Fibroblast of the aortic adventitia (primary cell): Measurements from ENCODE around the gene NPC1L1. TPM values are rescaled to one million over a fixed set of nuclear protein-coding genes. Genes with fewer than 3 reads are reported as not detected.

Experiments used
- DNase-seq: peaks from one replicate; pipeline ENCODE4 v3.0.0-alpha.2; 2010; ENCODE audit warnings: low read depth
- H3K4me3 ChIP-seq: 2 replicates; pipeline ENCODE4 v1.5.1; 2011; ENCODE audit warnings: low read depth, mild to moderate bottlenecking, control low read depth, low read length, moderate library complexity
- total RNA-seq: library from RNA; depleted of rRNA; stranded (reverse); fragments of >200 nt; gene quantifications from 2 replicates; pipeline ENCODE4 v1.2.3, GENCODE V29; 2012; ENCODE audit warnings: low replicate concordance
- TF ChIP-seq, protein P1 (sequence below): IDR thresholded peaks from 2 replicates; pipeline ENCODE4 v1.5.1; 2011; ENCODE audit warnings: mild to moderate bottlenecking, low read length, control low read depth, inconsistent platforms; ENCODE audit not compliant: insufficient read depth

The NPC1L1 gene
- total RNA-seq, 1 donor: under 0.01 TPM

DNA sequence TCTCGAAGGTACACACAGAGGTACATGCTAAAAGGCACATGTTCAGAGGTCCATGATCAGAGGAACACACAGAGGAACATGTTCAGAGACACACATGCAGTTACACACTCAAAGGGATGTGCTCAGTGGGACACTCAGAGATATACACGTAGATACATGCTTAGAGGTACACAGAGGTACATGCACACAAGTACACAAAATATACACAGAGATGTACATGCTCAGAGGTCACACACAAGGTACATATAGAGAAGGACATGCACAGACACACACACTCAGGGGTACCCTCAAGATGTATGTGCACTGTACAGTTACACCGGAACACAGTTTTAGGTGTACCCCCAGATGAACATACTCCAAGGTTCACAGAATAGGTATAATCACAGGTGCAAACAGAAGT lies 18.8 kb downstream of the NPC1L1 start:
- DNase-seq: no peak
- TF ChIP-seq, protein P1, sequence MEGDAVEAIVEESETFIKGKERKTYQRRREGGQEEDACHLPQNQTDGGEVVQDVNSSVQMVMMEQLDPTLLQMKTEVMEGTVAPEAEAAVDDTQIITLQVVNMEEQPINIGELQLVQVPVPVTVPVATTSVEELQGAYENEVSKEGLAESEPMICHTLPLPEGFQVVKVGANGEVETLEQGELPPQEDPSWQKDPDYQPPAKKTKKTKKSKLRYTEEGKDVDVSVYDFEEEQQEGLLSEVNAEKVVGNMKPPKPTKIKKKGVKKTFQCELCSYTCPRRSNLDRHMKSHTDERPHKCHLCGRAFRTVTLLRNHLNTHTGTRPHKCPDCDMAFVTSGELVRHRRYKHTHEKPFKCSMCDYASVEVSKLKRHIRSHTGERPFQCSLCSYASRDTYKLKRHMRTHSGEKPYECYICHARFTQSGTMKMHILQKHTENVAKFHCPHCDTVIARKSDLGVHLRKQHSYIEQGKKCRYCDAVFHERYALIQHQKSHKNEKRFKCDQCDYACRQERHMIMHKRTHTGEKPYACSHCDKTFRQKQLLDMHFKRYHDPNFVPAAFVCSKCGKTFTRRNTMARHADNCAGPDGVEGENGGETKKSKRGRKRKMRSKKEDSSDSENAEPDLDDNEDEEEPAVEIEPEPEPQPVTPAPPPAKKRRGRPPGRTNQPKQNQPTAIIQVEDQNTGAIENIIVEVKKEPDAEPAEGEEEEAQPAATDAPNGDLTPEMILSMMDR: no peak
- H3K4me3 ChIP-seq: no peak overlapping the region

DNA sequence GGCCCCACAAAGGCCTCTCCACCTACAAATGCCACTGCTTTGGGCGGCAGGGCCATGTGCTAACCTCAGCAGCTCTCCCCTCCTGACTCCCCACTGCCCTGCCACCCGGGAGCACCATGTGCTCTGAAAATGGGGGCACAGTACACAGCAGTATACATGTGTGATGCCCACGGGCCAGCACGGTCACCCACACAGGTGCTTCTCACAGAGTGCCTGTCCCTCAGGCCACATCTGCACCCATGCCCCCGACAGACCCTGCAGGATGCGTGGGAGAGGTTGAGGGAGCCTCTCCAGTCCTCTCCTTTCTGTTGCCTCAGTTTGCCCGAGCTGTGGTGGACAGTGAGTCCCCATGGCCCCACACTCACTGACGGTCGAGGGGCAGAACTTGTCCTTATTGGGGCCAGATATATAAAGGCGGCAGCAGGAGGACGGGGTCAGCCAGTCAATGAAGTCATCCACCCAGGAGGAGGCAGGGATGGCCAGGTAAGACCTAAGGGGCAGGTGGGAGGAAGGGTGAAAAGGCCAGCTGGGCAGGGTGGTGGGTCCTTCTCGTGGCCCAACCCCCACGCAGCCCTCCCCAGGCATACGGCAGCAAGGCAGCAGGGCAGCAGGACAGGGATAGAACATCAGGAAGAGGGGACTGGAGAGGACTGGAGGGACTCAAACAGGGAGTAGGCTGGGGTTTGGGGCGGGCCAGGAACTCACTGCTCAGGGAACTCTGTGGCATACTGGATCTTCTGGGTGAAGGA lies 19.6 kb downstream of the NPC1L1 start:
- TF ChIP-seq, protein P1: no peak
- no peak for DNase-seq
- no peak overlapping the region for H3K4me3 ChIP-seq

DNA sequence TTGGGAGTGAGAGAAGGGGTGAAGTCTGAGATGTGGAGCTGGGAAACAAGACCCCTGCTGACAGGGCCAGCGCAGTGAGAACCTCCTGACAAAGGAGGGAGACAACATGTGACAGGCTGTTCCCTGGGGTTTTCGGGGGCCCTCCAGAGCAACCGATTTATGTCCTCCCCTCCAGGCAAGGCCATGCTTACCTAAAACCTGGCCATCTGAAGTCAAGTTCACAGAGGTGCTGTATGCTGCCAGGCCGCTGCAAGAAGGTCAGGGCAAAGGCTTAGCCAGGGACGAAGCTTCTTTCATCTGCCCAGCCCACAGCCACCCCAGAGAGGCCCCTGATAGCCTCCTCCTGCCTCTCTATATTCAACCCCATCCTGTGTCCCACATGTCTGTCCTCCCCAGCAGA lies 20.6 kb downstream of the NPC1L1 start:
- no peak for DNase-seq
- TF ChIP-seq, protein P1: no peak
- no peak overlapping the region for H3K4me3 ChIP-seq

DNA sequence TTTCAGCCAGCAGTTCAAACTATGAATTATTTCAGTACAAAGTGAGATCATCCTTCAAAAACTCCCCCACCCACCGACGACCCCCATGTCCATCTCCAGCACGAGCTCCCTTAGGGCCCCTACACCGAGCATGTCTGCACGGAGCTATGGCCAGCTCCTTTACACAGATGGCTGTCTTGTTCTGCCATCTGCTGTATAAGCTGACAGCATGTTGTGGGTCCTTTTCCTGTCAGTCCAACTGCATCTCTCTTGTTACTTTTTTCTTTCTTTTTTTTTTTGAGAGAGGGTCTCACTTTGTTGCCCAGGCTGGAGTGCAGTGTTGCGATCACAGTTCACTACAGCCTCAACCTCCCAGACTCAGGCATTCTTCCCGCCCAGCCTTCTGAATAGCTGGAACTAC lies 21.6 kb downstream of the NPC1L1 start:
- H3K4me3 ChIP-seq: no peak overlapping the region
- DNase-seq: no peak
- TF ChIP-seq, protein P1: no peak

DNA sequence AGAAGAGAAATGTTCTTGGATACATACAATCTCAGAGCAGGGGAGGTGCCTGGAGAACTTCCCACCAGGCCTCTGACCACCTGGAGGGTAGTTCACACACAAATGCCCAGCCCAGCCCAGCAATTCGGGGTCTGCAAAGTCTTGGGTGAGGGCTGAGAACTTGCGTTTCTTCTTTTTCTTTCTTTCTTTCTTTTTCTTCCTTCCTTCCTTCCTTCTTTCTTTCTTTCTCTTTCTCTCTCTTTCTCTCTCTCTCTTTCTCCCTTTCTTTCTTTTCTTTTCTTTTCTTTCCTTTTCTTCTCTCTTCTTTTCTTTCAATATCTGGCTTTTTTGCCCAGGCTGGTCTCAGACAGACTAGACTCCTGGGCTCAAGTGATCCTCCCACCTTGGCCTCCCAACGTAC lies 22.4 kb downstream of the NPC1L1 start:
- no peak overlapping the region for H3K4me3 ChIP-seq
- no peak for DNase-seq
- TF ChIP-seq, protein P1: no peak

DNA sequence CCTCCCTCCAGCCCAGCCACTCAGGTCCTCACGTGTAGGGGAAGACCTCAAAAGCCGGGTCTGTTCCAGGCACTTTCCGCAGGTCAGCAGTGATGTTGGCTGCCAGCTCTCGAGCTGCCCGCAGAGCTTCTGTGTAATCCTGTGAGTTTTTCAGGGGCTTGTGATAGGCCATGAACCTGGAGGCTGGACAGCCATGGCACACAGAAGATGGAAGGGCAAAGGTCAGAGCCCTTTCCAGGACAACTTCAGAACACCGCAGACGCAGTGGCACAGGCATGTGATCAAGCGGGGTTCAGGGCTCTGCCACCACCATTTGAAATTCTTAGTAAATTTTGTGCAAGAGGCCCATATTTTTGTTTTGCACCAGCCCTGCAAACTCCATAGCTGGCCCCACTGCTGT lies 24.0 kb downstream of the NPC1L1 start:
- no peak overlapping the region for H3K4me3 ChIP-seq
- TF ChIP-seq, protein P1: no peak

More for the DNA sequence above, 24.0 kb downstream of the NPC1L1 start:
- DNase-seq: no peak
